Measurements from ENCODE around the gene FOXN1. TPM values are rescaled to one million over a fixed set of nuclear protein-coding genes. Genes with fewer than 3 reads are reported as not detected.
A peak's percentile ranks its signal among the peaks of the same experiment; 100 is the strongest.

FOXN1 gene
- polyA plus RNA-seq, 5 donors: 0.06 to 0.19 (median 0.16) TPM; not detected in 1

DNA sequence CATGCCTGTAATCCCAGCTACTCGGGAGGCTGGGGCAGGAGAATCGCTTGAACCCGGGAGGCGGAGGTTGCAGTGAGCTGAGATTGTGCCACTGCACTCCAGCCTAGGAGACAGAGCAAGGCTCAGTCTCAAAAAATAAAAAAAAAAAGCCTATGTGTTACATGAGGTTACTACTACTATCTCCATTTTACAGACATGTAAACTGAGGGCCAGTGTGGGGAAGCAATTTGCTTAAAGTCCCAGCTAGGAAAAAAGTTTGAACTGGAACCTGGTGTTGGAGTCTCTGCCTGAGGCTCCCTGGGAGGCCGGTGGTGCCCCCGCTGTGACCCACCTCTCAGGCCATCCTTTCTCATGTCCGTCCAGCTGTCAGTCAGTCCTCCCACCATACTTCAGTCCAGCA lies 28.2 kb upstream of the FOXN1 start:
- DNase-seq: no peak

- no peak for DNase-seq
These were observed 27.2 kb upstream of the FOXN1 start for GRCh38 chr17:28478712-28479615.

- no peak for DNase-seq
These were observed 25.9 kb upstream of the FOXN1 start for GRCh38 chr17:28480278-28480677.

- no peak for DNase-seq
These were observed 25.2 kb upstream of the FOXN1 start for GRCh38 chr17:28480799-28481571.

- DNase-seq: no peak
These were observed 23.5 kb upstream of the FOXN1 start for GRCh38 chr17:28482551-28483199.

GRCh38 chr17:28484296-28484695 lies 21.9 kb upstream of the FOXN1 start:
- no peak for DNase-seq

- DNase-seq: no peak
These were observed 21.1 kb upstream of the FOXN1 start for GRCh38 chr17:28485049-28485448.

DNA sequence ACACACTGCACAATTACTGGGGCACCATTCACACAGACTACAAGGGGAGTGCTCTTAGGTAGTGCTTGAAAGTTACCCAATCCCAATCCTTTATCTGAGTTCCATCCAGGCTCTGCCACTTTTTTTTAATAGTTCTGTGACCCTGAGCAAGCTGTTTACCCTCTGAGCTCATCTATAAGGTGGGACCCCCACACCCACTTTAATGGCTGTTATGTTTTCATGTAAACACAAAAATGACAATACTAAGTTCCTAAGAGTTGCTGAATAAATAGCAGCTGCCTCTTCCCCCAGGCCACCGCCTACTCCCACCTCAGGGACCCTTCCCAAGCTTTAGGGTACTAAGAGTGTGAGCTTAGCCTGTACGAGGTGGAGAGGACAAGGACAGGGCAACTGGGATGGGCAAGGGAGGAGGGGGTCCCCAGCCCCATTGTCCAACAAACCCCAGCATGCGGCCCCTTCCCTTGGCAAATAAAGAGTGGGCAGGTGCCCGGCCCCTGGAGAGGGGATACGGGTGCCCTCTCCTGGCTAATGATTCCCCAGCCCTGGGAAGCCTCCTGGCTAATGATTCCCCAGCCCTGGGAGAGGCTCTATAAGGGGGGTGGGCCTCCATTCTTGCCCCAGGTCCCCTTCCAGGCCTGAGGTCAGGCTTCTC lies 18.1 kb upstream of the FOXN1 start:
- no peak for DNase-seq

GRCh38 chr17:28488533-28489276 lies 17.4 kb upstream of the FOXN1 start:
- no peak for DNase-seq

GRCh38 chr17:28491286-28491685 lies 14.9 kb upstream of the FOXN1 start:
- DNase-seq: no peak

DNA sequence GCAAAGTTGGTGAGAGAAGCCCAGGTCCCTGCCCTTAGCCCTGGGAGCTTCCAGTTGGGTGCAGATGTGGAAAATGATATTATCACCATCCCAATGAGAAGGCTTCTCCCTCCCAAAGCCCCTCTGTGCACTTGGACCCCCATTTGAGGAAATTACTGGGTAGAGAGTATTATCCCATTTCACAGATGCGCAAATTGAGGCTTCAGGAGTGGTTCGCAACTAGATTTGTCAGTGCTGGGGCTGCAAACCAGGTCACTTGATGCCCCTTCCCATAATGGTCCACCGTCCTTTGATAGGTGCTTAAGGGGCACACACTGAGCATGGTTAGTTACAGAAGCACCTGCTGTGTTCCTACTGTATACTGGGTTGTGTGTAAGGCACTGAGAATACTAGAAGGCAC lies 14.3 kb upstream of the FOXN1 start:
- DNase-seq: no peak

DNA sequence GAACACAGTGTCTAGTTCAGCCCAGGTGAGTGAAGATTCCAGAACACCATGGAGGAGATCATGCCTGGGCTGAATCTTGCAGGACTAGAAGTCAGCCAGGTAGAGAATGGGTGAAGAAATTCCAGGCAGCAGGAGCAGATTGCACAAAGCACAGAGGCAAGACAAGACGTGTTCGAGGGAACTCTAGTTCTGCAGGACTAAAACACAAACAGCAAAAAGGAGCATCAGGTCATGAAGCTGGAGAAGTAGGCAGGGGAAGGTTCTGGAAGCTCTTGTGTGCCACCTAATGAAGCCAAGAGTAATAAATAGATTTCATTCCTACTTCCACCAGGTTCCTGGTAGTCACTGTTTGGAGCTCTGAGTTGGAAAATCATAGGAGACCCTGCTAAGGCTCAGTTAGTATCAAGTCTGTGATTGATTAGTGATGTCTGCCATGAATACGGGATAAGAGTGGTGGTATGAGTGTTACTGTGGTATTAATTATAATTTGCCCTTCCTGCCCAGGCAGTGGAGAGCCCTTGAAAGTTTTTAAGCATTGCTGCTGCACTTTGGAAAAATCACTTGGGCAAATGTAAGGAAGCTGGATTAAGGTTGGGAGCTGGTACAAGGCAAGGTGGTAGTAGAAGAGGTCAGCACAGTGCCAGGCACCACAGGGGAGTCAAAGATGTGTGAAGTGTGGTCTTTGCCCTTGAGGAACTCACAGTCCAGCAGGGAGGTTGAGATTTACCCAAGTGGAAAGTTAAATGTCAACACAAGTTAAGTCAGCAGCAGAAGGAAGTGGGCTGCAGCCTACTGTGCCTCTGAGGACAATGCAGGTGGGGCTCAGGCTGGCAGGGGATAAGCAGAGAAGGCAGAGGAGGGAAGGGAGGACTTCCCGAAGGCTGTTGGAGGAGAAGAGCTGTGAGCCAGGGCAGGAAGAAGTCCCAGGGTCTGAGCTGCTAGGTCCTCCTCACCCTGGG lies 13.5 kb upstream of the FOXN1 start:
- DNase-seq: no peak

- no peak for DNase-seq
These were observed 12.7 kb upstream of the FOXN1 start for GRCh38 chr17:28493460-28493859.

- DNase-seq: peak; percentile 46 to 61
These were observed 11.5 kb upstream of the FOXN1 start for GRCh38 chr17:28494445-28495188.

GRCh38 chr17:28495635-28496034 lies 10.5 kb upstream of the FOXN1 start:
- no peak for DNase-seq

GRCh38 chr17:28497931-28498330 lies 8.2 kb upstream of the FOXN1 start:
- DNase-seq: peak; percentile 34 to 38

- DNase-seq: no peak
These were observed 7.3 kb upstream of the FOXN1 start for GRCh38 chr17:28498652-28499363.

DNA sequence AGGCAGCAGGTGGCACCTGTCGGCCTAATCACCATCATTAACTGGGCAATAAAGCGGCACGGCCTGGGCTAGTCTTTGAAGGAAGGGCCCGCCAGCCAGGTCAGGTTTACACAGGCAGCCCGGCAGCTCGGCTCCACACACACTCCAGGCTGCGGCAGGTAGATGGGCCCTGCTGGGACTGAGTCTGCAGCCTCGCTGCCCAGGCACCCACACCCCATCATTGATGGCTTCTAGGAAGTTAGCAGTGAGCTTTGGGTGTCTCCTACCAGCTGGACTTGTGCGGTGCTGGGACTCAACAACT lies 6.8 kb upstream of the FOXN1 start:
- no peak for DNase-seq

Data from right lung (tissue), 5 donors.